HG03342 (cell line): Measurements from ENCODE around the gene SNRNP25.

ENCODE experiments used
- ATAC-seq: cut with Tn5 transposase; IDR thresholded peaks from one replicate; pipeline ENCODE4 v1.9.1; 2021; ENCODE audit warnings: mild to moderate bottlenecking, moderate library complexity; ENCODE audit not compliant: unreplicated experiment

The SNRNP25 gene

GRCh38 chr16:77273-77806, 23.7 kb downstream of the SNRNP25 start:
- ATAC-seq: peak; percentile 21

GRCh38 chr16:77807-78443, 24.3 kb downstream of the SNRNP25 start, which contains the start of gene MPG:
Gene MPG, plus strand, starts transcription at chr16:78225. Its CDS starts 85 bp downstream, at chr16:78310.
- peak; percentile 54 for ATAC-seq

- peak; percentile 18 for ATAC-seq
These were observed 25.0 kb downstream of the SNRNP25 start for GRCh38 chr16:78444-79150.

GRCh38 chr16:79151-80054, 25.8 kb downstream of the SNRNP25 start:
- ATAC-seq: no peak

GRCh38 chr16:83060-83603, 29.5 kb downstream of the SNRNP25 start:
- no peak for ATAC-seq

GRCh38 chr16:83781-84615, 30.4 kb downstream of the SNRNP25 start:
- no peak for ATAC-seq

GRCh38 chr16:84718-85406, 31.2 kb downstream of the SNRNP25 start:
- ATAC-seq: peak; percentile 58

- no peak for ATAC-seq
These were observed 31.8 kb downstream of the SNRNP25 start for GRCh38 chr16:85407-85782.

GRCh38 chr16:85865-86264, 32.2 kb downstream of the SNRNP25 start:
- no peak for ATAC-seq

GRCh38 chr16:86483-86952, 32.9 kb downstream of the SNRNP25 start:
- ATAC-seq: no peak

GRCh38 chr16:88613-89012, 35.0 kb downstream of the SNRNP25 start:
- no peak for ATAC-seq

GRCh38 chr16:89391-90302, 36.0 kb downstream of the SNRNP25 start:
- ATAC-seq: no peak

GRCh38 chr16:91484-91883, 37.9 kb downstream of the SNRNP25 start:
- no peak for ATAC-seq

GRCh38 chr16:92431-93339, 39.1 kb downstream of the SNRNP25 start:
- ATAC-seq: no peak

GRCh38 chr16:94918-95265, 41.3 kb downstream of the SNRNP25 start:
- no peak for ATAC-seq

GRCh38 chr16:96935-97381, 43.3 kb downstream of the SNRNP25 start:
- no peak for ATAC-seq

GRCh38 chr16:97822-98221, 44.2 kb downstream of the SNRNP25 start:
- no peak for ATAC-seq
